ENCODE data around the gene SRGN. TPM values are rescaled to one million over a fixed set of nuclear protein-coding genes. Genes with fewer than 3 reads are reported as not detected.

Gene SRGN
- total RNA-seq, 1 experiment from 2014 or later: 3.9 TPM

GRCh38 chr10:69057261-69057950 lies 30.5 kb upstream of the SRGN start:
- in situ Hi-C loops (cut with HindIII; ENCODE audit: low pct_unique_long_range_greater_than_20kb, low sequenced_read_pairs): no loop called here

GRCh38 chr10:69057951-69058297 lies 30.0 kb upstream of the SRGN start:
- in situ Hi-C loops (cut with HindIII; ENCODE audit: low pct_unique_long_range_greater_than_20kb, low sequenced_read_pairs): no loop called here
- no peak for DNase-seq (ENCODE audit: low read depth, low spot score)

More at GRCh38 chr10:69057261-69057950, 30.5 kb upstream of the SRGN start:
- no peak for DNase-seq (ENCODE audit: low read depth, low spot score)

GRCh38 chr10:69060127-69060798 lies 27.6 kb upstream of the SRGN start:
- in situ Hi-C loops (cut with HindIII; ENCODE audit: low pct_unique_long_range_greater_than_20kb, low sequenced_read_pairs): no loop called here
- no peak for DNase-seq (ENCODE audit: low read depth, low spot score)

- in situ Hi-C loops (cut with HindIII; ENCODE audit: low pct_unique_long_range_greater_than_20kb, low sequenced_read_pairs): no loop called here
- no peak for DNase-seq (ENCODE audit: low read depth, low spot score)
Measured at GRCh38 chr10:69061305-69062161, 26.4 kb upstream of the SRGN start.

- in situ Hi-C loops (cut with HindIII; ENCODE audit: low pct_unique_long_range_greater_than_20kb, low sequenced_read_pairs): no loop called here
- DNase-seq (ENCODE audit: low read depth, low spot score): no peak
Measured at GRCh38 chr10:69062901-69063300, 25.0 kb upstream of the SRGN start.

GRCh38 chr10:69064762-69065328 lies 23.1 kb upstream of the SRGN start:
- in situ Hi-C loops (cut with HindIII; ENCODE audit: low pct_unique_long_range_greater_than_20kb, low sequenced_read_pairs): no loop called here
- no peak for DNase-seq (ENCODE audit: low read depth, low spot score)

GRCh38 chr10:69065406-69066361 lies 22.2 kb upstream of the SRGN start:
- no peak for DNase-seq (ENCODE audit: low read depth, low spot score)
- in situ Hi-C loops (cut with HindIII; ENCODE audit: low pct_unique_long_range_greater_than_20kb, low sequenced_read_pairs): no loop called here

- in situ Hi-C loops (cut with HindIII; ENCODE audit: low pct_unique_long_range_greater_than_20kb, low sequenced_read_pairs): no loop called here
- no peak for DNase-seq (ENCODE audit: low read depth, low spot score)
Measured at GRCh38 chr10:69067189-69067588, 20.7 kb upstream of the SRGN start.

- in situ Hi-C loops (cut with HindIII; ENCODE audit: low pct_unique_long_range_greater_than_20kb, low sequenced_read_pairs): no loop called here
- DNase-seq (ENCODE audit: low read depth, low spot score): no peak
Measured at GRCh38 chr10:69068549-69068948, 19.4 kb upstream of the SRGN start.

GRCh38 chr10:69069090-69070042 lies 18.5 kb upstream of the SRGN start:
- in situ Hi-C loops (cut with HindIII; ENCODE audit: low pct_unique_long_range_greater_than_20kb, low sequenced_read_pairs): no loop called here
- DNase-seq (ENCODE audit: low read depth, low spot score): no peak

- in situ Hi-C loops (cut with HindIII; ENCODE audit: low pct_unique_long_range_greater_than_20kb, low sequenced_read_pairs): no loop called here
- DNase-seq (ENCODE audit: low read depth, low spot score): no peak
Measured at GRCh38 chr10:69070951-69071350, 17.0 kb upstream of the SRGN start.

- in situ Hi-C loops (cut with HindIII; ENCODE audit: low pct_unique_long_range_greater_than_20kb, low sequenced_read_pairs): no loop called here
- no peak for DNase-seq (ENCODE audit: low read depth, low spot score)
Measured at GRCh38 chr10:69071610-69072009, 16.3 kb upstream of the SRGN start.

GRCh38 chr10:69073026-69073425 lies 14.9 kb upstream of the SRGN start:
- DNase-seq (ENCODE audit: low read depth, low spot score): no peak
- in situ Hi-C loops (cut with HindIII; ENCODE audit: low pct_unique_long_range_greater_than_20kb, low sequenced_read_pairs): no loop called here

- in situ Hi-C loops (cut with HindIII; ENCODE audit: low pct_unique_long_range_greater_than_20kb, low sequenced_read_pairs): no loop called here
- DNase-seq (ENCODE audit: low read depth, low spot score): no peak
Measured at GRCh38 chr10:69073736-69074364, 14.1 kb upstream of the SRGN start.

- in situ Hi-C loops (cut with HindIII; ENCODE audit: low pct_unique_long_range_greater_than_20kb, low sequenced_read_pairs): no loop called here
- no peak for DNase-seq (ENCODE audit: low read depth, low spot score)
Measured at GRCh38 chr10:69074532-69074931, 13.4 kb upstream of the SRGN start.

GRCh38 chr10:69075431-69075830 lies 12.5 kb upstream of the SRGN start:
- no peak for DNase-seq (ENCODE audit: low read depth, low spot score)
- in situ Hi-C loops (cut with HindIII; ENCODE audit: low pct_unique_long_range_greater_than_20kb, low sequenced_read_pairs): no loop called here
